Measurements from ENCODE around the gene TMEM150A. TPM values are rescaled to one million over a fixed set of nuclear protein-coding genes. Genes with fewer than 3 reads are reported as not detected.
A peak's percentile ranks its signal among the peaks of the same experiment; 100 is the strongest.

TMEM150A gene
- total and polyA plus RNA-seq, 2 of the 13 experiments (the other 11 are each of a cell fraction or from before 2014, with no cell fraction given), result 30.1 to 70.4 TPM

- TF ChIP-seq ZNF737 (CRISPR knock-in tag; IDR thresholded peaks at IDR 0.05; ENCODE audit: borderline replicate concordance) (no peak), FOXK1 (CRISPR knock-in tag; IDR thresholded peaks at IDR 0.05; ENCODE audit: borderline replicate concordance, low read depth) (no peak; the same call in 1 of the 2 replicates), IRF1 (CRISPR knock-in tag; IDR thresholded peaks at IDR 0.05; ENCODE audit: low read depth) (no peak), KDM4B (CRISPR knock-in tag; IDR thresholded peaks at IDR 0.05) (0 out of 2 replicates have a peak, but pooled peaks have one; percentile 63), ZNF598 (CRISPR knock-in tag; IDR thresholded peaks at IDR 0.05; ENCODE audit: borderline replicate concordance) (0 out of 2 replicates have a peak, but pooled peaks have one; percentile 11), ZHX1 (CRISPR knock-in tag; IDR thresholded peaks at IDR 0.05; ENCODE audit: low read depth) (peak; percentile 48; the same call in 1 of the 2 replicates), SIN3A (IDR thresholded peaks at IDR 0.05; ENCODE audit: borderline replicate concordance, low read depth, low read length) (peak; percentile 65; the same call in 1 of the 2 replicates), ZKSCAN1 (IDR thresholded peaks at IDR 0.05; ENCODE audit: low read length) (no peak), ZMYM3 (CRISPR knock-in tag; IDR thresholded peaks at IDR 0.05) (peak; percentile 1; the same call in 1 of the 2 replicates), ZNF570 (CRISPR knock-in tag; IDR thresholded peaks at IDR 0.05; ENCODE audit: borderline replicate concordance) (no peak), ZNF607 (CRISPR knock-in tag; IDR thresholded peaks at IDR 0.05; ENCODE audit: borderline replicate concordance) (no peak), HNF1B (CRISPR knock-in tag; IDR thresholded peaks at IDR 0.05) (0 out of 2 replicates have a peak, but pooled peaks have one; percentile 42), ATAD3A (CRISPR knock-in tag; IDR thresholded peaks at IDR 0.05) (no peak), ZFP36L2 (CRISPR knock-in tag; IDR thresholded peaks at IDR 0.05) (no peak), PITX1 (CRISPR knock-in tag; IDR thresholded peaks at IDR 0.05) (0 out of 2 replicates have a peak, but pooled peaks have one; percentile 55), FOXM1 (CRISPR knock-in tag; IDR thresholded peaks at IDR 0.05) (peak; percentile 19; the same call in 1 of the 2 replicates), HMGXB4 (CRISPR knock-in tag; IDR thresholded peaks at IDR 0.05; ENCODE audit: borderline replicate concordance in 1 of 2, low read depth in 1 of 2) (no peak; a peak in 1 of 4 replicates), ZBTB14 (CRISPR knock-in tag; IDR thresholded peaks at IDR 0.05) (0 out of 2 replicates have a peak, but pooled peaks have one; percentile 7), RFXAP (CRISPR knock-in tag; IDR thresholded peaks at IDR 0.05; ENCODE audit: borderline replicate concordance) (peak; percentile 33; the same call in 1 of the 2 replicates), SOX6 (IDR thresholded peaks at IDR 0.05) (no peak), SOX6 (CRISPR knock-in tag; IDR thresholded peaks at IDR 0.05) (peak; percentile 38; the same call in 1 of the 2 replicates)
Measured at GRCh38 chr2:85601771-85602475, 575 bp downstream of the TMEM150A start (continued).
